ENCODE measurements around the gene ERRFI1.

DNA sequence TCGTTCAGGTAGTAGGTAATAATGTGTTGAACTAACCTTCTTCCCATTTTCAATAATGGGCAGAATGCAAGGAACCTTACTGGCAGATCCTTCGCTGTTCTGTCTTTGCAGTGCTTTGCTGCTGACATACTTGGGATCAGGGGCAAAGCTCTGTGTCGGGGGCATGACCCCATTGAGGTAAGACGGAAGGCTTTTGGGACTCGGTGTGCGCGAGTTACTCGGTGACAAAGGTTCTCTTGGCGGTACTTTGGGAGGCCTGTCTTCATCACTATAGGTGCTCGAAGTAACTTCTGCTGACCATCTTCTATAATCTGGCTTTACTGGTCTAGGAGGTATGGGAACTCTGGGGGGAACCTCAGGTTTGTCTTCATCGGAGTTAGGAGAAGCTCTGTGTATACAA lies 12.7 kb downstream of the ERRFI1 start:
- TF ChIP-seq, protein P1, sequence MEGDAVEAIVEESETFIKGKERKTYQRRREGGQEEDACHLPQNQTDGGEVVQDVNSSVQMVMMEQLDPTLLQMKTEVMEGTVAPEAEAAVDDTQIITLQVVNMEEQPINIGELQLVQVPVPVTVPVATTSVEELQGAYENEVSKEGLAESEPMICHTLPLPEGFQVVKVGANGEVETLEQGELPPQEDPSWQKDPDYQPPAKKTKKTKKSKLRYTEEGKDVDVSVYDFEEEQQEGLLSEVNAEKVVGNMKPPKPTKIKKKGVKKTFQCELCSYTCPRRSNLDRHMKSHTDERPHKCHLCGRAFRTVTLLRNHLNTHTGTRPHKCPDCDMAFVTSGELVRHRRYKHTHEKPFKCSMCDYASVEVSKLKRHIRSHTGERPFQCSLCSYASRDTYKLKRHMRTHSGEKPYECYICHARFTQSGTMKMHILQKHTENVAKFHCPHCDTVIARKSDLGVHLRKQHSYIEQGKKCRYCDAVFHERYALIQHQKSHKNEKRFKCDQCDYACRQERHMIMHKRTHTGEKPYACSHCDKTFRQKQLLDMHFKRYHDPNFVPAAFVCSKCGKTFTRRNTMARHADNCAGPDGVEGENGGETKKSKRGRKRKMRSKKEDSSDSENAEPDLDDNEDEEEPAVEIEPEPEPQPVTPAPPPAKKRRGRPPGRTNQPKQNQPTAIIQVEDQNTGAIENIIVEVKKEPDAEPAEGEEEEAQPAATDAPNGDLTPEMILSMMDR (IDR thresholded peaks at IDR 0.05; ENCODE audit: control extremely low read depth in 1 of 3, insufficient read depth in 1 of 3, low read depth in 1 of 3, low read length in 3 of 3) = no peak
- TF ChIP-seq TAF1 (IDR thresholded peaks at IDR 0.05; ENCODE audit: low read depth, low read length) (no peak), POLR2A (IDR thresholded peaks at IDR 0.05; ENCODE audit: control extremely low read depth in 1 of 2, low read depth in 2 of 2, low read length in 2 of 2) (no peak), GABPA (IDR thresholded peaks at IDR 0.05; ENCODE audit: borderline replicate concordance, insufficient read depth, low read length) (no peak), POLR2AphosphoS5 (IDR thresholded peaks at IDR 0.05; ENCODE audit: low read depth, low read length) (no peak), PHF8 (conservative IDR thresholded peaks at IDR 0.05; ENCODE audit: low read depth, low read length) (no peak), SIX5 (IDR thresholded peaks at IDR 0.05; ENCODE audit: low read depth, low read length) (no peak), EZH2 (IDR thresholded peaks at IDR 0.05; ENCODE audit: low read depth, low read length, severe bottlenecking) (no peak), SRF (IDR thresholded peaks at IDR 0.05; ENCODE audit: low read depth, low read length) (no peak)
- TF ChIP-seq, protein P2, sequence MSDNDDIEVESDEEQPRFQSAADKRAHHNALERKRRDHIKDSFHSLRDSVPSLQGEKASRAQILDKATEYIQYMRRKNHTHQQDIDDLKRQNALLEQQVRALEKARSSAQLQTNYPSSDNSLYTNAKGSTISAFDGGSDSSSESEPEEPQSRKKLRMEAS (IDR thresholded peaks at IDR 0.05) = no peak

All from H1 (cell line).